ENCODE measurements around the gene SST. TPM values are rescaled to one million over a fixed set of nuclear protein-coding genes. Genes with fewer than 3 reads are reported as not detected.

The SST gene
- not detected for total RNA-seq

- H3K9me3 Mint-ChIP-seq: no peaks in the 10 kb centered on the region
- H3K27ac Mint-ChIP-seq: no peak within 1 kb of the TSS
- ATAC-seq (no peak), DNase-seq (ENCODE audit: low spot score in 2 of 2) (peak in 1 of 2 donors; percentile 31)
- peaks cover 0 to 6% of the 10 kb centered on the region in 2 donors for H3K36me3 Mint-ChIP-seq
Observed at GRCh38 chr3:187669675-187670504, at the start of gene SST. Gene SST, minus strand, starts transcription at chr3:187670394. Its CDS starts 103 bp downstream, at chr3:187670291.

DNA sequence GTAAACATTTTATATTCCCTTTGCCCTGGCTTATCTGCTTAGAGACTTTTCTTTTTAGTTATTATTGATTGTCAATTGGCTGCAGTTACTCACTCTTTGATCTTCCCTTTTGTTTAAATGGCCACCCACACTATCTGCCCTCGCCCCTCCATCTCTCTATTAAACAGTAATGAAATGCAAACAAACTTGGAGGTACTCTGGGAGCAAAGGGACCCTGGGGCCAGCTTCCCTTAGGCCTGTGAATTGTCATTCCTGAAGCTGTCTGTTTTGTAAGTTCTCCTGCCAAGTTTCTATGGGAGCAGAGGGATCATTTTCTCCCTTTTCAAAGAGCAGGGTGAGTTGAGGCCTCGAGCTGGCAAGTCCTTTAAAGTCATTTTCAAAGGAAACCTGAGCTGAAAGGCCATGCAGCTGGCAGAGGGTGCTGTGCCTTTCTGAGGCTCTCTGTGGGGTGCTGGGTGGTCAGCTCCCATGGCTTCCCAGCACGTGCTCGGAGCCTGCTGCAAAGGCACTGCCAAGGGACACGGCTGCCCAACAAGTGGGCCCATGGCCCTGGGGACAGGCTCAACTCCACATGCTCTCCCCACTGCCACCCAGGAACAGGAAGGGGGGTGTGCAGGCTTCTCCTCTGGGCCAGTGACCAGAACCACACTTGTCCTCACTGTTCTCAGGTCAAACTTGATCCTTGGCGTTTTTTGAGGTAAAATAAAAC lies 49.6 kb upstream of the SST start:
- H3K9me3 Mint-ChIP-seq: no peaks in the 10 kb centered on the region
- no peak for DNase-seq (ENCODE audit: low spot score in 2 of 2)
- peak overlapping the region; percentile 6 to 46 for H3K27ac Mint-ChIP-seq
- H3K36me3 Mint-ChIP-seq: no peaks in the 10 kb centered on the region
- no peak for ATAC-seq

DNA sequence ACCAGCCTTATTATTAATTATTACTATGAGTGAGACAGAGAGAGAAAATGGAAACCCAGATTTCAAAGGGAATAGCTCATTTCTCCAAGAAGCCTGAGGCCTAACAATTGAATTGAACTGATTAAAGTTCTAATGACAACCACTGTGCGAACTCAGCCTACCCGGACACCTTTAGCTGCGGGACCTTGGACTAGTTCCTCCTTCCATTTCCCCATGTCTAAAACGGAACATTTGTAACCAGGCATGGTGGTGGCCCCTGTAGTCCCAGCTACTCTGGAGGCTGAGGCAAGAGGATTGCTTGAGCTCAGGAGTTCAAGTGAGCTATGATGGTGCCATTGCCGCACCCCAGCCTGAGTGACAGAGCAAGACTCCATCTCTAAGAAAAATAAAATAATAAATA lies 48.6 kb upstream of the SST start:
- H3K9me3 Mint-ChIP-seq: no peaks in the 10 kb centered on the region
- H3K36me3 Mint-ChIP-seq: no peaks in the 10 kb centered on the region
- no peak for ATAC-seq
- DNase-seq (ENCODE audit: low spot score in 2 of 2): no peak
- no peak overlapping the region for H3K27ac Mint-ChIP-seq

DNA sequence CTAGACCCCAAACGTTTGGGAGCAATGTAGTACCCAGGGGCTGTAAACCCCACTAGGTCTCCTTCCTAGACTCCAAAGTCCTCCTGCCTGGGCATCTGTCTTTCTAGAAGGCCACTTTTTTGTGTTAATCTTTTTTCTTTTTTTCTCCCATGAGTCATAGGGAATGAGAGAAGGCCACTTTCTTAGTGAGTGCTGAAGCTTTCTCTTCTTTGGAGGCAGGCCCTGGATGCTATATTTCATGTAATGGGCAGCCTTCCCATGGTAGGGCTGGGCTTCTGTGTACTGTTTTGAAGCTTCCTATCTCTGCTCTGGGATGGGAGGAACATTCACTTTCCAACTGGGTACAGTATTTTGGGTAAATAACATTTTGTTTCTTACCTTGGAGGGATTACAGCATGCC lies 47.4 kb upstream of the SST start:
- Mint-ChIP-seq H3K9me3 (no peaks in the 10 kb centered on the region), H3K36me3 (no peaks in the 10 kb centered on the region), H3K27ac (no peak overlapping the region)
- no peak for DNase-seq (ENCODE audit: low spot score in 2 of 2)
- no peak for ATAC-seq

DNA sequence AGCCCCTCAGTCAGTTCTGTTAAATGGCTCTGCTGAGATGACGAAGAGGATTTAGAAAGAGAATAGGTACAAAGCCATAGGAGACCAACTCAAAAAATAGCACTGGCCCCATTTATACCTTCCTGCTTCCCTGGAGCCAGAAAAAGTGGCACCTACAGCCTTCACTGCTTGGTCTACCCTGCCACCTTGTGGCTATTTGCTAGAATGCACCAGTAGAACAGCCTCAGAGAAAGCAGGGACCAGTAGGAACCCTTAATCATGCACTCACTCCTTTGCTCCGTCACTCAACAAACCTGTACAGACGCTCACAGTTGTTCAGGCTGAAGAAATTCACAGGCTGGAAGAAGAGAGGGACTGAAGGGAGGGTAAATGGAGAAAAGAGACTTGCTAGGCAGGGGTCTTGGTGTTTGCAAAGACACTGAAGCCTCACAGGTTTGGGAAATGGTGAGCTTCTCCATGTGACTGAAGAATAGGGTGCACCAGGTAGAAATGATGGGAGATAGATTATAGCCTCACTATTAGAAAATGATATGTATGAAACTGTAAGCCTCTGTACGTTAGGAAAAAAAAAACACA lies 44.3 kb upstream of the SST start:
- peak; percentile 76 to 79 for ATAC-seq
- peak; percentile 71 to 79 for DNase-seq (ENCODE audit: low spot score in 2 of 2)
- Mint-ChIP-seq H3K9me3 (no peaks in the 10 kb centered on the region), H3K27ac (no peak overlapping the region), H3K36me3 (no peaks in the 10 kb centered on the region)

DNA sequence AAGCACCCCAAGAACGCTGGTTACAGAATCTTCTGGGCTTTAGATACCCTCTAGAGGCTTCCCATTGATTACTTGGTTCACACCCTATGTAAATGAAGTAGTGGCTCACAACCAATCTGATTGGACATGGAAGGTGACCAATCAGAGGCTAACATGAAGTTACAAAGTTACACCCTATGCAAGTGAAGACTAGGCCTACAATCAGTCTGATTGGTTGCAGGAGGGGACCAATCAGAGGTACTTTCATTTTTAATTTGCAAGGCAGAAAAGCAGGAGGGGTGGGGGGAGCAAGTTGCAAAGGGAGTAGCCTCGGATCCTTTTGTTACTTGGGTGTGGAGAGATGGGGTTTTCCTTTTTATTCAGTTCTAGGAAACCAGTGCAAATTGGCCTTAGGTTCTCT lies 43.3 kb upstream of the SST start:
- Mint-ChIP-seq H3K27ac (no peak overlapping the region), H3K9me3 (no peaks in the 10 kb centered on the region), H3K36me3 (no peaks in the 10 kb centered on the region)
- DNase-seq (ENCODE audit: low spot score in 2 of 2) (no peak), ATAC-seq (peak; percentile 70 to 92)

DNA sequence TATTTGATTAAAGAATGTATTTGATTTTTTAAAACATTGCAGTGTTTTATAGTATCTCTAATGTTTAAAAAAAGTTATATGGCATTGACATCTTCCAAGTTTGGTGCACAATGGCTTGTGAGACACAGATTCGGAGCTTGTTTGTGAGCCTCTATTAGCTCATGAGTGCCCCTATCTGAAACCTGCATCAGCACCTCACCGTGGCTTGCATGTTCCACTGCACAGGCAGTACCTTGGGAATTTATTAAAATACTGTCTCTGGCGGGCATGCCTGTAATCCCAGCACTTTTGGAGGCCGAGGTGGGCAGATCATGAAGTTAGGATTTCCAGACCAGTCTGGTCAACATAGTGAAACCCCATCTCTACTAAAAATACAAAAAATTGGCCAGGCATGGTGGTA lies 39.0 kb upstream of the SST start:
- H3K36me3 Mint-ChIP-seq: no peaks in the 10 kb centered on the region
- H3K27ac Mint-ChIP-seq: no peak overlapping the region
- no peak for DNase-seq (ENCODE audit: low spot score in 2 of 2)
- H3K9me3 Mint-ChIP-seq: no peaks in the 10 kb centered on the region
- ATAC-seq: no peak

DNA sequence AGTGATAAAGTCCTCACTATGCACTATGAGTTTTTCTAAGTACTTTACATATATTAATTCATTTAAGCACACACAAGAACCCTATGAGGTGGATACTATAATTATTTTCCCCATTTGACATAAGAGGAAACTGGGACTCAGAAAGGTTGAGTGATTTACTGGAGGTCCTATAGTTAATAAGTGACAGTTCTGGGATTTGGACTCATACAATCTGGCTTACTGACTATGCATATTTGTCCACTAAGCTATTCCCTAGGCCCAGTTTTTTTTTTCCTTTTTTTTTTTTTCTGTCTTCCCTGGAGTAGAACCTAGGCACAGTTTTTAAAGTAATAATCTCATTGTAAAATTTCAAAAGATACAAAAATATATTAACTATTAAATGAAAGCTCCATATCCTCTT lies 38.5 kb upstream of the SST start:
- Mint-ChIP-seq H3K9me3 (no peaks in the 10 kb centered on the region), H3K27ac (no peak overlapping the region), H3K36me3 (no peaks in the 10 kb centered on the region)
- no peak for DNase-seq (ENCODE audit: low spot score in 2 of 2)
- no peak for ATAC-seq

GRCh38 chr3:187706971-187707370 lies 36.8 kb upstream of the SST start:
- no peak for ATAC-seq
- no peak for DNase-seq (ENCODE audit: low spot score in 2 of 2)
- no peak overlapping the region for H3K27ac Mint-ChIP-seq
- no peaks in the 10 kb centered on the region for H3K36me3 Mint-ChIP-seq
- H3K9me3 Mint-ChIP-seq: no peaks in the 10 kb centered on the region

DNA sequence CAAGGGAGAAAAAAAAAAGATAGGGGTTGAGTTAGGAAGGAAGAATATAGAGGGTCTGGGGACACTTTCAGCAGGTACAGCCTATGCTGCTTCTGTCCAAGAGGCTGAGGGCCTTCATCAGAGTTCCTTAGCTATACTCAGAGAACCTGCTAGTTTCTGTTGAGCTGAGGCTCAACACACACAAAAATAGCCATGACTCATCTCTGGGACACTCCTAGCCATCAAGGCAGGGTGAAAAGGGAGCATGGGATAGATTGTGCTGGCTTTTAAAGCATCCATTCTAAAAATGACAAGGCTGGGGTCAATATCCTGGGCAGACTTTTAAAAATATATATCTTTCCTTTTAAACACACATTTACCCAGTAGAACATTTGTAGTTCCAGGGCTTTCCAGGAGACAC lies 35.0 kb upstream of the SST start:
- DNase-seq (ENCODE audit: low spot score in 2 of 2) (no peak), ATAC-seq (no peak)
- Mint-ChIP-seq H3K36me3 (no peaks in the 10 kb centered on the region), H3K9me3 (no peaks in the 10 kb centered on the region), H3K27ac (no peak overlapping the region)

DNA sequence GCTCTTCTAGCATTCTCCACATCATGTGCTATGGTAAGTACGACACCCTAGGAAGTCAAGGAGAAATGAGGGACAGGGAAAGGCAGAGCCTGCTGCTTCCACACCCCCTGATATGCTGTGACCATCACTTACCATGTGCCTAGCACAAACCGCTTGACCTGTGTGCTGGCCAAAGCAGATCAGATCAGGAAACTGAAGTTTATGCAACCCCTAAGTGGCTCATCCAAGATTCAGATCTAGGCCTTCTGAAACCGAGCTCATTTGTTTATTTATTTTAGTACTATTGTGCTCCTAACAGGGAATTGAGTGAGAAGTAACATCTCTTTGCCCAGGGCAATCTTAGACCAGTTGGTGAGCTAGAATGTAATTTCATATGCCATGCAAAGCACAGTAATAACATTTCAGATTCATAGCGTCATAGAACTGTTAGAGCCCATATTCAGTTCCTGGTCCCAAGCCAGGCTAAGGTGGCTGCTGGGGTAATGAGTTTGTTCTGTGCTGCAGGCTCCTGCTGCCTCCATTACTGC lies 32.4 kb upstream of the SST start, which contains the start of gene RTP2:
TSS of gene RTP2 (minus strand) at position 51 of the 527 bp plus-strand sequence. CDS start 429 bp downstream, outside the sequence.
- H3K27ac Mint-ChIP-seq: no peak within 1 kb of the TSS
- no peaks in the 10 kb centered on the region for H3K36me3 Mint-ChIP-seq
- ATAC-seq (no peak), DNase-seq (ENCODE audit: low spot score in 2 of 2) (no peak)
- H3K9me3 Mint-ChIP-seq: no peaks in the 10 kb centered on the region

- Mint-ChIP-seq H3K27ac (no peak overlapping the region), H3K9me3 (no peaks in the 10 kb centered on the region), H3K36me3 (no peaks in the 10 kb centered on the region)
- DNase-seq (ENCODE audit: low spot score in 2 of 2): no peak
- ATAC-seq: no peak
Observed at GRCh38 chr3:187700249-187700648, 30.1 kb upstream of the SST start.

DNA sequence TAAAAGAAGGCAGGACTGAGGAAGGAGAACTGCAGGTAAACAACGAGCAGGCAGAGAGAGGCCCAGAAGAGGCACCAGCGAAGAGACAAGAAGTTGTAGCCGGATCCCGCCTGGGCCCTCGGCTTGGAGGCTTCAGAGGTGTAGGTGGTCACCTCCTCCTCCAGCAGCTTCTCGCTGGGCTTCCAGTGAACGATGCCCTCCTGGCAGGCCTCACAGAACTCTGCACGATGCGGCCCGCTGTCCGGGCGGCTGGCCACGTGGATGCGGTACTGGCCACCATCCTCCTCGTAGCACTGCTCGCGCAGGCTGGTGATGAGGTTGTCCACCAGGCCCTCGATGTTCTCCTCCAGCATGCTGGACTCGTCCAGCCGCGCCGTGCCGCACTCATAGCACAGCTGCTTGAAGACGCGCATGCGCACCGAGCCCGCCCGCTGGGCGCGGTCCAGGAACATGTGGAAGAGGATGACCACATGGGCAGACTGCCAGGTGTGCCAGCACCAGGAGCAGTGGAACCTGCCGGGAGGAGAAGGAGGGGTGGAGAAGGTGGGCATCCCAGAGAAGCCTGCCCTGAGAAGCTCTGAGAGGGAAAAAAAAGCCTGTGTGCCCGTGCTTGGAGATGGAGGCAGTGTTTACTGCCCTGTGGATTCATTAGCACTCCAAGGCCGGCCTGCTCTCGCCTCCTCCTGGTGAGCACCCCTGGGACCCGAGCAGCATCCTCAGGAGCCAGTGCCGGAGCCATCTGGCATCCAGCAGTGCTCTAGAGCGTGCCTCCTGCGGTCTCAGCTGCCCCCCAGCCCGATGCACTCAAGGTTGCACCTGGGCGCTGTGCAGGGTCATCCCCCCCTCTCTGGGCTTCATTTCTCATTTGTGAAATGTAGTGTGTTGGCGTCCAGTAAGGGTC lies 28.6 kb upstream of the SST start:
- no peaks in the 10 kb centered on the region for H3K36me3 Mint-ChIP-seq
- ATAC-seq (no peak), DNase-seq (ENCODE audit: low spot score in 2 of 2) (no peak)
- no peak overlapping the region for H3K27ac Mint-ChIP-seq
- no peaks in the 10 kb centered on the region for H3K9me3 Mint-ChIP-seq

DNA sequence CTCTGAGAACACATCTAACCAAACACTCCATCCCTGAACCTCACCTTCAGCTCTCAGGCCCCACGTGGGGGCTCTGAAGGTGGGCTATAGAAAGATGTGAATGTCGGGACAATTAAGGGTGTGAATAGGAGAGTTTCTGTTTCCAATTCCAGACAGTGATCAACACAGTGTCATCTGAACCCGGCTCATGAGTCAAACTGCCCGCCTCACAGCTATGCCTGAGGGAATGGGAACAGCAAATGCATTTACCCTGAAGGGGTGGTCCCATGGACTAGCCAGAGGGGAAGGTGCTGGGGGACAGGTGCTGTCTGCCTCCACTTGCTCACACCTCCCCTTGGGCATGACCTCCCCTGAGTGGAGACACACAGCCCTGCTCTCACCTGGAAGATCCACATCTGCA lies 25.8 kb upstream of the SST start:
- ATAC-seq: no peak
- Mint-ChIP-seq H3K27ac (no peak overlapping the region), H3K9me3 (no peaks in the 10 kb centered on the region), H3K36me3 (no peaks in the 10 kb centered on the region)
- no peak for DNase-seq (ENCODE audit: low spot score in 2 of 2)

GRCh38 chr3:187695449-187695848 lies 25.3 kb upstream of the SST start:
- ATAC-seq: no peak
- Mint-ChIP-seq H3K9me3 (no peaks in the 10 kb centered on the region), H3K36me3 (no peaks in the 10 kb centered on the region), H3K27ac (no peak overlapping the region)
- DNase-seq (ENCODE audit: low spot score in 2 of 2): no peak

GRCh38 chr3:187694801-187695200 lies 24.6 kb upstream of the SST start:
- no peaks in the 10 kb centered on the region for H3K36me3 Mint-ChIP-seq
- ATAC-seq: no peak
- no peak for DNase-seq (ENCODE audit: low spot score in 2 of 2)

More at GRCh38 chr3:187694801-187695200, 24.6 kb upstream of the SST start:
- H3K9me3 Mint-ChIP-seq: no peaks in the 10 kb centered on the region
- no peak overlapping the region for H3K27ac Mint-ChIP-seq

Data from activated naive CD4-positive, alpha-beta T cell treated with anti-CD3 and anti-CD28 coated beads, Interleukin-2, amount 50 U/mL, for 72 hours (primary cell).